Measurements from ENCODE around the gene TFE3. TPM values are rescaled to one million over a fixed set of nuclear protein-coding genes. Genes with fewer than 3 reads are reported as not detected.

TFE3 gene
- total and polyA plus RNA-seq, 2 donors (not counting 3 experiments of a cell fraction or from before 2014, with no cell fraction given) = 22.3 to 37.1 TPM

Small RNA genes within 50 kb of the gene (small RNA-seq; reads per million reads assigned to genes)
- gene RNU4-52P (ENCODE audit: insufficient read depth, insufficient read length, low read depth, low replicate concordance) = not detected

Other genes with a start within 250 kb of the TFE3 start
- gene HDAC6, start 241.3 kb downstream of the TFE3 start, total RNA-seq = 58.4 and 65.7 TPM in 2 replicates
- 43.7 and 49.3 TPM in 2 replicates for gene HDAC6, start 241.3 kb downstream of the TFE3 start, polyA plus RNA-seq
- gene ERAS, start 216.8 kb downstream of the TFE3 start, total RNA-seq = not detected in 2 replicates
- 0.14 TPM in 1 of 2 replicates, not detected in the other for gene ERAS, start 216.8 kb downstream of the TFE3 start, polyA plus RNA-seq
- gene PCSK1N, start 207.7 kb downstream of the TFE3 start, total RNA-seq = 0.44 TPM in 1 of 2 replicates, not detected in the other
- gene PCSK1N, start 207.7 kb downstream of the TFE3 start, polyA plus RNA-seq = not detected in 2 replicates
- 30.0 and 36.0 TPM in 2 replicates for gene TIMM17B, start 145.6 kb downstream of the TFE3 start, total RNA-seq
- gene TIMM17B, start 145.6 kb downstream of the TFE3 start, polyA plus RNA-seq = 73.1 and 107 TPM in 2 replicates
- 72.8 and 86.3 TPM in 2 replicates for gene PQBP1, start 145.4 kb downstream of the TFE3 start, total RNA-seq
- gene PQBP1, start 145.4 kb downstream of the TFE3 start, polyA plus RNA-seq = 83.5 and 86.8 TPM in 2 replicates
- 28.9 and 31.4 TPM in 2 replicates for gene SLC35A2, start 131.7 kb downstream of the TFE3 start, total RNA-seq
- gene SLC35A2, start 131.7 kb downstream of the TFE3 start, polyA plus RNA-seq = 64.5 and 76.5 TPM in 2 replicates
- gene PIM2, start 124.3 kb downstream of the TFE3 start, total RNA-seq = 5.5 and 7.4 TPM in 2 replicates
- 7.4 and 7.5 TPM in 2 replicates for gene PIM2, start 124.3 kb downstream of the TFE3 start, polyA plus RNA-seq
- gene OTUD5, start 85.8 kb downstream of the TFE3 start, total RNA-seq = 41.0 and 44.3 TPM in 2 replicates
- gene OTUD5, start 85.8 kb downstream of the TFE3 start, polyA plus RNA-seq = 44.6 and 46.3 TPM in 2 replicates
- 0.67 and 1.3 TPM in 2 replicates for gene KCND1, start 71.5 kb downstream of the TFE3 start, total RNA-seq
- gene KCND1, start 71.5 kb downstream of the TFE3 start, polyA plus RNA-seq = 0.54 and 1.1 TPM in 2 replicates
- gene GRIPAP1, start 41.1 kb downstream of the TFE3 start, total RNA-seq = 48.5 and 49.4 TPM in 2 replicates
- 19.0 and 25.3 TPM in 2 replicates for gene GRIPAP1, start 41.1 kb downstream of the TFE3 start, polyA plus RNA-seq
- 5.7 and 6.4 TPM in 2 replicates for gene CCDC120, start 15.6 kb upstream of the TFE3 start, total RNA-seq
- gene CCDC120, start 15.6 kb upstream of the TFE3 start, polyA plus RNA-seq = 2.8 and 3.1 TPM in 2 replicates
- 41.6 and 45.4 TPM in 2 replicates for gene PRAF2, start 30.6 kb upstream of the TFE3 start, total RNA-seq
- gene PRAF2, start 30.6 kb upstream of the TFE3 start, polyA plus RNA-seq = 36.2 and 40.1 TPM in 2 replicates
- 29.9 and 32.2 TPM in 2 replicates for gene WDR45, start 36.5 kb upstream of the TFE3 start, total RNA-seq
- 70.4 and 73.1 TPM in 2 replicates for gene WDR45, start 36.5 kb upstream of the TFE3 start, polyA plus RNA-seq
- gene GPKOW, start 80.4 kb upstream of the TFE3 start, total RNA-seq = 21.3 and 22.6 TPM in 2 replicates
- gene GPKOW, start 80.4 kb upstream of the TFE3 start, polyA plus RNA-seq = 17.5 and 22.1 TPM in 2 replicates
- gene MAGIX, start 119.4 kb upstream of the TFE3 start, total RNA-seq = 0.48 and 0.77 TPM in 2 replicates
- gene MAGIX, start 119.4 kb upstream of the TFE3 start, polyA plus RNA-seq = 0.88 and 0.94 TPM in 2 replicates
- gene PLP2, start 128.5 kb upstream of the TFE3 start, total RNA-seq = 153 and 170 TPM in 2 replicates
- gene PLP2, start 128.5 kb upstream of the TFE3 start, polyA plus RNA-seq = 277 and 304 TPM in 2 replicates
- 9.6 and 15.0 TPM in 2 replicates for gene PRICKLE3, start 143.0 kb upstream of the TFE3 start, total RNA-seq
- gene PRICKLE3, start 143.0 kb upstream of the TFE3 start, polyA plus RNA-seq = 6.8 and 8.6 TPM in 2 replicates
- 0.46 and 0.77 TPM in 2 replicates for gene SYP, start 156.8 kb upstream of the TFE3 start, total RNA-seq
- gene SYP, start 156.8 kb upstream of the TFE3 start, polyA plus RNA-seq = 0.11 and 0.21 TPM in 2 replicates
- not detected in 2 replicates for gene CACNA1F, start 190.0 kb upstream of the TFE3 start, total RNA-seq
- gene CACNA1F, start 190.0 kb upstream of the TFE3 start, polyA plus RNA-seq = not detected in 2 replicates
- 13.2 and 14.8 TPM in 2 replicates for gene CCDC22, start 192.1 kb upstream of the TFE3 start, total RNA-seq
- 19.2 and 21.5 TPM in 2 replicates for gene CCDC22, start 192.1 kb upstream of the TFE3 start, polyA plus RNA-seq
- gene FOXP3, start 221.4 kb upstream of the TFE3 start, total RNA-seq = not detected in 2 replicates
- gene FOXP3, start 221.4 kb upstream of the TFE3 start, polyA plus RNA-seq = 0.06 and 0.08 TPM in 2 replicates
- gene PPP1R3F, start 226.4 kb upstream of the TFE3 start, total RNA-seq = 2.1 and 2.5 TPM in 2 replicates
- gene PPP1R3F, start 226.4 kb upstream of the TFE3 start, polyA plus RNA-seq = 1.5 and 1.6 TPM in 2 replicates